GM19099 (cell line): ENCODE measurements around the gene TTR.

Experiments used
- POLR2A ChIP-seq: IDR thresholded peaks from 3 replicates; pipeline ENCODE4 v1.6.1; 2011; ENCODE audit warnings: low read depth; ENCODE audit not compliant: insufficient read length; ENCODE audit errors: extremely low read depth

Gene TTR

DNA sequence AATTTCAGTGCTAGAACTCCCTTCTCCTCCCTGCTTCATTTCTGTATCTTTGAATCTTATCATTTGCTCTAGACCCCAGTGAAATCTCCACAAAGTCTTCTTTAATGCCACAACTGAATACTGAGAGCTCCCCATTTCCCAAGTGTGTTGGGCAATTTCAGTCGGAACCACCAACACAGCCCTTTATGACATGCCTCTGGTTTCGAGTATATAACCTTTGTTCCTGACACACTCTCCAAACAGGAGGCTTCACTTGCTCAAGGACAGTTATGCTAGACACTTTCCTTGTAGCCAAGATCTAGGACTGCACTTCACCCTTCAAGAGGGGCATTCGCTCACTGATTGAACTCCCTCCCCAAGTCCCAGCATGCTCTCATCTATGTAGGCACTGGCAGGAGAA lies 18.6 kb upstream of the TTR start:
- TF ChIP-seq POLR2A: no peak

DNA sequence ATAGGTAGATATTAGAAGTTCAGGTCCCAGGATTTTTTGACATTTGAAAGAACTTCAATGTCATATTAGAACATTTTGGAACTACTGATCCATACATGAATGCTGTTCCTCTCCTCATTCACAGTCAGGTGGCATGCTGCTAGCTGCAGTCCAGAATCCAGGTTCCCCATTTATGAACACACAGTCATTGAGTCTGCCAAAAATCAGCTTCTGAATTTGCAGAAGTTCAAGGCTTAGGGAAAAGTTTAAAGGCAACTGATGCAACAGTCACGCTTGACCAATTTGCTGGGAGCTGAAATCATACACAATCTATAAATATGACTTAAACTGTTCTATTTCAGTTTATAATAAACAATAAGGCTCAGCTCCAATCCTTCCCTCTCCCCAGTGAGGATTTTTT lies 17.3 kb upstream of the TTR start:
- no peak for TF ChIP-seq POLR2A

DNA sequence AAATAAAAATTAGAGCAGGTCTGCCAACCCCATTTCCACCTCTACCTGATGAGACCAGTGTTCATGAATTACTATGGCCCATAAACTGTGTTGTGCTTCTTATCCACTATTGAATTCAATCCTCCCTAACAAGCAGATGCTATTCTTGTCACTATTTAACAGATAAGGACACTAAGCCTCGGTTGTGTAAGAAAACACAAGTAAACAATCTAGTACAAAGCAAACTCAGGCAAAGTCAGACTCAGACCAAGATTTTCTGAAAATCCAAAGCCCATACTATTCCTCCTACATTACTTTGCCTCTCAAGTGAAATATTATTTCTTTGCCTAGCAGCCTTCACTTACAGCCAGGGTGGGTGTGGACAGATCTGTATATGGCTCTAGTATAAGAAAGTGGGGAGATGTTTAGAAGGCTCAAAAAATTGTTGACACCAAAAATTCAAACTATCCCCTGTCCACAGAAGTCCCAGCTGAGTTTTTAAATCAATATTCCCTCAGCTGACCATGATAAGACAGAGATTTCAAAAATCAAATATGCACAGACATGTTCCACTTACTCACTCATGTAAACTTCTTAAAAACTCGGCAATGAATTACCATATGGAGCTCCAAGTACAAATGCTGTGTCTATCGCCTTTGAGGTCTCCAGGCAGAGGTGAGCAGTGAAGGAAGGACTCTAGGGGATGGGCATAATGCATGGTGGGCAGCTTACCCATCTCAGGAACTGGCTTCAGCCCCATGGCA lies 16.0 kb upstream of the TTR start:
- TF ChIP-seq POLR2A: no peak

DNA sequence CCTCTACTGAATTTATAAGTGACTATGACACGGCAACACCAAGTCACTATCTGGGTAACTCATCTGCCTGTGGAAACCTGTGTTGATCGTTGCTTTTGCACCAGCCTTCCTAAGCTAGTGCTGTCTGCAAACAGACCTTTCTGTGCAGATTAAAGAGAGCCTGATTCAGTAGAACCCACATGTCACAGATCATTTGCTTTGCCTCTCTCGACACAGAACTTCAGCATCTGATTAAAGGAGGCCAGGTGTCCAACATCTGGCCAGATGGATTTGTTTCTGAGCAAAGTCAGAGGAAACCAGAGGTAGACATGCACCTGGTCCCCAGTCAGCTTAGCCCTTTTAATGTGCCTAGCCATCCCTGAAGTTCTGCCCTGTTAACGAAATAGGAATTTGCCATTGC lies 15.0 kb upstream of the TTR start:
- TF ChIP-seq POLR2A: no peak

DNA sequence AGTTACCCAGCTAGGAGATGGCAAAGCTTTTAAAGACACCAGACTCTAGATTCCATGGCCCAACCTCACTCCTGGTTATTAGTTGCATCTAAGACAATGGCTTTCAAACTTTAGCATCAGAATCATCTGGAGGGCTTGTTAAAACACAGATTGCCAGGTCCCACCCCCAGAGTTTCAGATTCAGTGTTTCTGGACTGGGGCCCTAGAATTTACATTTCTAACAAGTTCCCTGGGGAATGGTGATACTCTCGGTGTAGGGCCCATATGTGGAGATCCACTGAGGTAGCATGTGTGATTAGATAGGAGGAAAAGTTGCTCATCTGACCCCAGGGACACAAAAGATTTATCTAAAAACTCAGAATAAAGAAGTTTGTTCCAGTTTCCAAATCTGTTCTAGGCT lies 14.5 kb upstream of the TTR start:
- no peak for TF ChIP-seq POLR2A

DNA sequence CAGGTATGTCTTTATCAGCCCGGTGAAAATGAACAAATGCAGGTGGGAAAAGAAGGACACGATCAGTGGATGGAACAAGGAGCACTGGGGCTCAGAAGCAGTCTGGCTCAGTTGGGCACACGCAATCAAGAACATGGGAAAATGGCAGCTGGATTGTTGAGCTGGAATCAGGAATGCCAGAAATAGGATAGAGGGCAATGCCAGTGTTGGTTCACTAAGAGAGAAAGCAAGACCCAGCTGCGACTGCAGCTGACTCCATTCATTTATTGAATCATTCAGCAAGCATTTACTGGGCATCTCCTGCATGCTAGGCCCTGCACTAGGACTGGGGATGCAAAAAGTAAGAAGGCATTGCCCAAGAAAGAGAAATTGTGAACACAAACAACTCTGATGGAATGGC lies 13.6 kb upstream of the TTR start:
- no peak for TF ChIP-seq POLR2A

DNA sequence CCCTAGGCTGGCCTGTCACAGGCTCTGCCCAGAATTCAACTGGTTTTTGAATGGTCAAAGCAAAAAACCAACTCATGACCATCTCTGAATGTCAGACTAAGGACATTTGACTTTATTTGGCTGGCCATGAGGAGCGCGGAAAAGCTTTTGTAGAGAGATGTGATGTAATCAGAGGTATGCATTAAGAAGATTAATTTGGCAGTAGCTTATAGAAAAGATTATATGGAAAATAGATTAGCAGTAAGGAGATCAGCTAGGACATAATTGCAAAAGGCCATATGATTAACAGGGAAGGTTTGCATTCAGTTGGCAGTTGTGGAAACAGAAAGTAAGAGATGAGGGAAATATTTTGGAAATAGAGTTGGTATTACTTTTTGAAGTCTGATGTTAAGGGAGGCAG lies 12.3 kb upstream of the TTR start:
- TF ChIP-seq POLR2A: no peak

DNA sequence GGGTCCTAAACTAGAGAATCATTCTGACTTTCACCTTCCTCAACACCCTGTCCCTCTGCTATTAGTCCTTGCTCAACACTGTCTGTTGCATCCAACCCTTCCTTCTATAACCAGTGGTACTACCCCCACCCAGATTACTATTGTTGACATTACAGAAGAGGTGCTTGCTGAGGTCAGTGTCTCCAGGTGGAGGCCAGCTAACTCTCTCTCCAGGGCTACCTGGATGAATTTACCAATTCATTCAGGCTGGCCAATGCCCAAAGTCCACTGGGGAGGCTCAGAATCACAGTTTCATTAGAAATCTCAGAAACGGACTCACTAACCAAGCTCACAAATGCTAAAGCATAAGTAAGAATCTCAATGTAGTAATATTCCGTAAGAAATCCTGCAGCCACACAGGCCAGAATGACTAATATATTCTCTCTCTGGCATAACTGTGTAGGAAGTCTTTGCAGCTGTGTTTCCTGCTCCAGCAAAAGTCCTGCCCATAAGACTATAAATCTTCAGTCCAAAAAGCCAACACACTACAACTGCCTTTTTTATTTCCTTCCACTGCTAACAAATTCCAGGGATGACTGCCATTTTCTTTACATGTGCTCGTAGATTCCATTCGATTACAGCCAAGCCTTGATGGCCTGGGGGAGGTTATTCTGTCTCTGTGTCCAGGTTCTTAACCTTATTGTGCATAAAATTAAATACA lies 10.0 kb upstream of the TTR start:
- TF ChIP-seq POLR2A: no peak

DNA sequence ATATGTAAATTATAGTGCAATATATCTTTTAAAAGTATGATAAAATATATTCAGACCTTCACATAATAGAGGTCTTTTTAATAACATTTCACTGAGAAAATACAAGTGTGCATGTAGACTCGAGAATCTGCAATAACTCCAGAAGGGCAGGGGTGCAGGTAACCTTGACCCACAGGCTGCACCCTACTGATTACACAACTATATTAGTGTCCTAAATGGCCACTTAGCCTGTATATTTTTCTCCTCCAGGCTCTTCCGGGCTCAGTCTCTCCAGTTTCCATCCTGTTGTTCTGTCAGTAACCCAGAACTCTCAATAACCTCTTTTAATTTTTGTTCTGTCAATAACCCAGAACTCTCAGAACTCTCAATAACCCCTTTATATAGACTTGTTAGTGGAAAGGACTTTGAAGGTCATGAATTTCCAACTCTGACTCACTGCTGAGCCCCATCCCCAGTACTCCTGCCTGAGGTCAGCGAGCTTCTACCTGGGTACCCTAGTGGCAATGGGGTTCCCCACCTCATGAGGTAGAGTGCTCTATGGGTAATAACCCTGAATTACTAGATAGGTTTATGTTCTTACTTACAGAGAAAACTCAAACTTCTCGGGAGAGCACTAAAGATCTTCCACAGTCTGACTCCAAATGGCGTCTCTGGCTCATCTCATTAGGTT lies 8.4 kb upstream of the TTR start:
- TF ChIP-seq POLR2A: no peak

DNA sequence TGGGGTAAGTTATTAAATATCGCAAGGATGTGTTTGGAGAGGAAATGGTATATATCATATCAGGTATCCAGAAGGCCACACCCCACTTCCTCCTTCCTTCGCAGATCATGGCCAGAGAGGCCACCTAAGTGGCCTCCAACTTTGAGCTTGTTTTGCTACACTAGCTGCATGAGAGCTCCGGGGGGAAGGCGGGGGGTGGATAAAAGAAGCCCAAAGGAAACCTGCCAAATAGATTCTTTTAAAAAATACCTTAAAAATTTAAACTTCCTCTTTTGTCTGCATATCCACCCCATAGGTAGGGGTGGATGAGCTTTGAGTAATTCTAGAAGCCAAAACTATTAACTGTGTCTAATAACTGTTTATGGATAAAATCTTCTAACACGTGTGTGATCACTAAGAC lies 5.7 kb upstream of the TTR start:
- no peak for TF ChIP-seq POLR2A

DNA sequence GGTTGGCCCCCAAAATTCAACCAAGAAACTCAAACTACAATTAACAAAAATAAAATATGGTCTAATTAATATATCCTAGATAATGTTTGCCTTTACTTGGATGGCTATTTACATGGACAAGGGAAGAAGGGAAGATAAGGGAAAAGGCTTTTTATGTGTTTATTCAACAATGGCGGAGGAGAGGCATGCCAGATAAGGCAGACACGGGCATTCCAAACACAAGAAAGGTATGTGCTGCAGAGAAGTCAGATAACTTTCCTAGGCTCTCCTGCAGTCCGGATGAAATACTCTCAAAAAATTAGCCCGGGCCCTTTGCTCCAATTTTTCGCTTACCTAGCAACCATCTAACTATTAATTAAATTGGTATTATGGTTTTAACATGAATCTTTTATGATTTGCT lies 5.1 kb upstream of the TTR start:
- TF ChIP-seq POLR2A: no peak

DNA sequence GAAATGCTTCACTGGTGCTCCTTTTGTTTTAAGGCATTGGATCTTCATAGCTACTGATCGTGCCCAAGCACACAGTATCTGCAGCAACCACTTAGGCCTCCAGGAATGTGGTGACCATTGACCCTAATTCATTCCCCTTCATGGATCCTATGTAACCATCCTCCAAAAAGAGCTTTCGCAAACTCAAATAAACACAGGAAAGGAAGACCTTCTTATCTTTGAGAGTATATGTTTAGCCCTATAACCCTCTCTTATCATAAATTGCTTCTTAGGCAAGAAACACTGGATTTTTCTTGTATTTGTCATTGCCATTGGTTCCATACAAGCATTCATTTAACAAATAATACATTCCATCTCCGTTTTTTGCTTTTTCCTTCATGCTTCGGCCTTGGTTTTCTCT lies 4.1 kb upstream of the TTR start:
- TF ChIP-seq POLR2A: no peak

DNA sequence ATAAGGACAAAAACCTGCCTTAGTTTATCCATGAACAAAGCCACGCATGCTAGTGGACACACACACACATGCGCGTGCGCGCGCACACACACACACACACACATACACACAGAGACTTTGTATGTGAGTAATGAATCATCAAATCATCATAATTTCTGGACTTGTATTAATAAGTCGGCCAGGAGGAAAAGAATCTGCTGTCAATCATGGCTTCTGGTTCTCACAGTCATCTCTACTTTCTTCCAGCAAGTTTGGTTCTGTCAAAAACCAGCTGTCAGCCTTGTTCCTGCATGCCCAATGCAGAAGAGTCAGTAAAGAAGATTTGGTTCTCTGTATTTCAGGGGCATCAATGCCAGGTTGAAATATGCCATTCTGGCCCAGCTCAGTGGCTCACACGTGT lies 1.1 kb upstream of the TTR start:
- no peak for TF ChIP-seq POLR2A

DNA sequence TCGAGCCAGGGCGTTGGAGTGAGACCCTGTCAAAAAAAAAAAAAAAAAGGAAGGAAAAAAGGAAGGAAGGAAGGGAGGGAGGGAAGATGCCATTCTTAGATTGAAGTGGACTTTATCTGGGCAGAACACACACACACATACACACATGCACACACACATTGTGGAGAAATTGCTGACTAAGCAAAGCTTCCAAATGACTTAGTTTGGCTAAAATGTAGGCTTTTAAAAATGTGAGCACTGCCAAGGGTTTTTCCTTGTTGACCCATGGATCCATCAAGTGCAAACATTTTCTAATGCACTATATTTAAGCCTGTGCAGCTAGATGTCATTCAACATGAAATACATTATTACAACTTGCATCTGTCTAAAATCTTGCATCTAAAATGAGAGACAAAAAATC lies 564 bp upstream of the TTR start:
- TF ChIP-seq POLR2A: no peak

DNA sequence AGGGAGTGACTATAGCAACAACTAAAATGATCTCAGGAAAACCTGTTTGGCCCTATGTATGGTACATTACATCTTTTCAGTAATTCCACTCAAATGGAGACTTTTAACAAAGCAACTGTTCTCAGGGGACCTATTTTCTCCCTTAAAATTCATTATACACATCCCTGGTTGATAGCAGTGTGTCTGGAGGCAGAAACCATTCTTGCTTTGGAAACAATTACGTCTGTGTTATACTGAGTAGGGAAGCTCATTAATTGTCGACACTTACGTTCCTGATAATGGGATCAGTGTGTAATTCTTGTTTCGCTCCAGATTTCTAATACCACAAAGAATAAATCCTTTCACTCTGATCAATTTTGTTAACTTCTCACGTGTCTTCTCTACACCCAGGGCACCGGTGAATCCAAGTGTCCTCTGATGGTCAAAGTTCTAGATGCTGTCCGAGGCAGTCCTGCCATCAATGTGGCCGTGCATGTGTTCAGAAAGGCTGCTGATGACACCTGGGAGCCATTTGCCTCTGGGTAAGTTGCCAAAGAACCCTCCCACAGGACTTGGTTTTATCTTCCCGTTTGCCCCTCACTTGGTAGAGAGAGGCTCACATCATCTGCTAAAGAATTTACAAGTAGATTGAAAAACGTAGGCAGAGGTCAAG lies 955 bp downstream of the TTR start:
- TF ChIP-seq POLR2A: no peak
